ENCODE data around the gene TEC. TPM values are rescaled to one million over a fixed set of nuclear protein-coding genes. Genes with fewer than 3 reads are reported as not detected.
A peak's percentile ranks its signal among the peaks of the same experiment; 100 is the strongest.

TEC gene
- total and polyA plus RNA-seq, 9 of the 15 experiments (the other 6 are each of a cell fraction or from before 2014, with no cell fraction given) = 5.3 to 14.7 (median 8.8) TPM

DNA sequence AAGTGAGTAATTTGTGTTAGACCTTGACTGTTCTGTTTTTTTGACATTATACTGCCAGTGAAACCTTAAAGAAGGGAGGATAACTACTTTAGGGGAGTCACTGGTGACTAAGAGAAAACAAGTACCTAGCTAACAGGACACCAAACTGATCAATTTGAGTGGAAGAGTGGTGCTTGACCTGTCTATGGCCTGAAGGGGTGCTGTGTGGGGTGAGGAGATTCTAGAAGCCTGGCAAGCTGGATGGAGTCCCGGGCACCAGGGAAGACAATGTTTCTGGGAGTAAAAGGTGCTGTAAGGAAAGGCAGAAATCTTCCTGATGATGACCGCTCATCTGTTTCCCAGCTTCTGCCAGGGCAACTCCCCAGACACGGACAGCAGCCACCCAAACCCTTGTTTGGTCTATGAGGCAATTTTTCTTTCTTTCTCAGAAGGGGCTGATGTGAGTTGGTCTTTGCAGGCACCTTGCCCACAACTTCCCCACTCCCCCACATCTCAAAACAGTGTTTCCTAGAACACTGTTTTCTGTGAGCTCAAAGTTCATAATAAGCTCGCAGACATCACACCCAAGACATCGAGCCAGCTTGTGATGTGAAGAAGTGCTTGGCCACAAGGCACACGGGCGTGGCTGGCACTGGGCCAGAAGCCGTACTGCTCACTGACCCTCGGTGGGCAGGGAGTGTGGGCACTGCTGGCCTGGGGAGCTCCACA is 140.2 kb downstream of the TEC start:
- Histone ChIP-seq H3K4me2 (ENCODE audit: insufficient read depth, low read length) (no peak overlapping the region; the same call in 1 of the 2 replicates), H3K79me2 (ENCODE audit: control insufficient read depth, insufficient read depth, low read length) (no peaks in the 10 kb centered on the region), H2AFZ (ENCODE audit: low read depth, low read length) (no peak overlapping the region), H3K27me3 (ENCODE audit: control insufficient read depth in 2 of 2, insufficient read depth in 2 of 2, low read length in 2 of 2) (no peaks in the 10 kb centered on the region), H3K27ac (ENCODE audit: extremely low read depth, low read depth, low read length) (no peak overlapping the region), H3K4me1 (replicated peaks in 1 of 2; ENCODE audit: control insufficient read depth in 2 of 2, insufficient read depth in 2 of 2, low read length in 2 of 2) (peaks cover 6 to 38% of the 10 kb centered on the region in 2 experiments; a peak in 4 of 5 replicates), H3K9me3 (replicated peaks; ENCODE audit: control insufficient read depth, insufficient read depth, low read depth, low read length) (no peaks in the 10 kb centered on the region), H3K9ac (ENCODE audit: insufficient read depth in 1 of 2, low read depth in 2 of 2, low read length in 2 of 2) (peak overlapping the region in 1 of 2 experiments; percentile 67; a peak in 1 of 4 replicates), H3K36me3 (ENCODE audit: control insufficient read depth, insufficient read depth, low read length) (0 out of 3 replicates have a peak, but pooled peaks cover 3% of the 10 kb centered on the region), H4K20me1 (replicated peaks; ENCODE audit: control insufficient read depth, insufficient read depth, low read length) (no peaks in the 10 kb centered on the region), H3K4me3 (no peak overlapping the region), H3K9me1 (ENCODE audit: control insufficient read depth, insufficient read depth, low read length) (no peaks in the 10 kb centered on the region)
- ATAC-seq (0 out of 3 replicates have a peak, but pooled peaks have one; percentile 12), DNase-seq (ENCODE audit: extremely low read depth in 1 of 4, low spot score in 3 of 4) (peak in 2 of 4 experiments; percentile 13 to 16), FAIRE-seq (peak; percentile 6)
- ChIA-PET POLR2A (interaction anchor here (0.6 to 1.3 kb wide), 4 partner anchors 9 to 1671 kb away, joined by 3 to 5 read pairs (median 4); no protein-coding TSS in a partner anchor), CTCF (ENCODE audit: low intra/inter-chr PET ratio) (no interaction called here)
- 44% methylated on average over 9 of the region's 9 CpGs for WGBS (ENCODE audit: insufficient coverage, low coverage, missing lambda C conversion rate)
- in situ Hi-C loops (cut with MboI) (loop anchor here (5.0 kb wide), 1 partner anchor 413 kb away; no protein-coding TSS in a partner anchor), intact Hi-C loops (cut with micrococcal nuclease) (loop anchor here (5.0 to 10.0 kb wide), 4 partner anchors 163 to 833 kb away; partner anchors contain the start of gene SLC10A4)
- no TSS peak for BruUV-seq (replicated peaks)
- TF ChIP-seq, protein P1, sequence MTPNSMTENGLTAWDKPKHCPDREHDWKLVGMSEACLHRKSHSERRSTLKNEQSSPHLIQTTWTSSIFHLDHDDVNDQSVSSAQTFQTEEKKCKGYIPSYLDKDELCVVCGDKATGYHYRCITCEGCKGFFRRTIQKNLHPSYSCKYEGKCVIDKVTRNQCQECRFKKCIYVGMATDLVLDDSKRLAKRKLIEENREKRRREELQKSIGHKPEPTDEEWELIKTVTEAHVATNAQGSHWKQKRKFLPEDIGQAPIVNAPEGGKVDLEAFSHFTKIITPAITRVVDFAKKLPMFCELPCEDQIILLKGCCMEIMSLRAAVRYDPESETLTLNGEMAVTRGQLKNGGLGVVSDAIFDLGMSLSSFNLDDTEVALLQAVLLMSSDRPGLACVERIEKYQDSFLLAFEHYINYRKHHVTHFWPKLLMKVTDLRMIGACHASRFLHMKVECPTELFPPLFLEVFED (CRISPR knock-in tag; conservative IDR thresholded peaks at IDR 0.05) = no peak
- TF ChIP-seq ZNF57 (CRISPR knock-in tag; IDR thresholded peaks at IDR 0.05) = no peak
- no peak for TF ChIP-seq TAL1 (IDR thresholded peaks at IDR 0.05)
- TF ChIP-seq SNRNP70 (optimal IDR thresholded peaks at IDR 0.05; ENCODE audit: low read depth, low read length) = no peak
- TF ChIP-seq, protein P2, sequence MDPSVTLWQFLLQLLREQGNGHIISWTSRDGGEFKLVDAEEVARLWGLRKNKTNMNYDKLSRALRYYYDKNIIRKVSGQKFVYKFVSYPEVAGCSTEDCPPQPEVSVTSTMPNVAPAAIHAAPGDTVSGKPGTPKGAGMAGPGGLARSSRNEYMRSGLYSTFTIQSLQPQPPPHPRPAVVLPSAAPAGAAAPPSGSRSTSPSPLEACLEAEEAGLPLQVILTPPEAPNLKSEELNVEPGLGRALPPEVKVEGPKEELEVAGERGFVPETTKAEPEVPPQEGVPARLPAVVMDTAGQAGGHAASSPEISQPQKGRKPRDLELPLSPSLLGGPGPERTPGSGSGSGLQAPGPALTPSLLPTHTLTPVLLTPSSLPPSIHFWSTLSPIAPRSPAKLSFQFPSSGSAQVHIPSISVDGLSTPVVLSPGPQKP (CRISPR knock-in tag; IDR thresholded peaks at IDR 0.05) = no peak
- no peak for TF ChIP-seq SMAD4 (CRISPR knock-in tag; conservative IDR thresholded peaks at IDR 0.05)
- TF ChIP-seq, protein P3, sequence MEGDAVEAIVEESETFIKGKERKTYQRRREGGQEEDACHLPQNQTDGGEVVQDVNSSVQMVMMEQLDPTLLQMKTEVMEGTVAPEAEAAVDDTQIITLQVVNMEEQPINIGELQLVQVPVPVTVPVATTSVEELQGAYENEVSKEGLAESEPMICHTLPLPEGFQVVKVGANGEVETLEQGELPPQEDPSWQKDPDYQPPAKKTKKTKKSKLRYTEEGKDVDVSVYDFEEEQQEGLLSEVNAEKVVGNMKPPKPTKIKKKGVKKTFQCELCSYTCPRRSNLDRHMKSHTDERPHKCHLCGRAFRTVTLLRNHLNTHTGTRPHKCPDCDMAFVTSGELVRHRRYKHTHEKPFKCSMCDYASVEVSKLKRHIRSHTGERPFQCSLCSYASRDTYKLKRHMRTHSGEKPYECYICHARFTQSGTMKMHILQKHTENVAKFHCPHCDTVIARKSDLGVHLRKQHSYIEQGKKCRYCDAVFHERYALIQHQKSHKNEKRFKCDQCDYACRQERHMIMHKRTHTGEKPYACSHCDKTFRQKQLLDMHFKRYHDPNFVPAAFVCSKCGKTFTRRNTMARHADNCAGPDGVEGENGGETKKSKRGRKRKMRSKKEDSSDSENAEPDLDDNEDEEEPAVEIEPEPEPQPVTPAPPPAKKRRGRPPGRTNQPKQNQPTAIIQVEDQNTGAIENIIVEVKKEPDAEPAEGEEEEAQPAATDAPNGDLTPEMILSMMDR (IDR thresholded peaks at IDR 0.05 in 2 of 3, conservative IDR thresholded peaks at IDR 0.05 in 1 of 3; ENCODE audit: insufficient read depth in 2 of 3, low read depth in 1 of 3, low read length in 3 of 3) = peak; percentile 10 to 26 (median 14); a peak in 1 of 6 replicates
- TF ChIP-seq, protein P4, sequence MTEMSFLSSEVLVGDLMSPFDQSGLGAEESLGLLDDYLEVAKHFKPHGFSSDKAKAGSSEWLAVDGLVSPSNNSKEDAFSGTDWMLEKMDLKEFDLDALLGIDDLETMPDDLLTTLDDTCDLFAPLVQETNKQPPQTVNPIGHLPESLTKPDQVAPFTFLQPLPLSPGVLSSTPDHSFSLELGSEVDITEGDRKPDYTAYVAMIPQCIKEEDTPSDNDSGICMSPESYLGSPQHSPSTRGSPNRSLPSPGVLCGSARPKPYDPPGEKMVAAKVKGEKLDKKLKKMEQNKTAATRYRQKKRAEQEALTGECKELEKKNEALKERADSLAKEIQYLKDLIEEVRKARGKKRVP (CRISPR knock-in tag; IDR thresholded peaks at IDR 0.05) = no peak
- no peak for TF ChIP-seq ZNF551 (CRISPR knock-in tag; IDR thresholded peaks at IDR 0.05)
- TF ChIP-seq, protein P5, sequence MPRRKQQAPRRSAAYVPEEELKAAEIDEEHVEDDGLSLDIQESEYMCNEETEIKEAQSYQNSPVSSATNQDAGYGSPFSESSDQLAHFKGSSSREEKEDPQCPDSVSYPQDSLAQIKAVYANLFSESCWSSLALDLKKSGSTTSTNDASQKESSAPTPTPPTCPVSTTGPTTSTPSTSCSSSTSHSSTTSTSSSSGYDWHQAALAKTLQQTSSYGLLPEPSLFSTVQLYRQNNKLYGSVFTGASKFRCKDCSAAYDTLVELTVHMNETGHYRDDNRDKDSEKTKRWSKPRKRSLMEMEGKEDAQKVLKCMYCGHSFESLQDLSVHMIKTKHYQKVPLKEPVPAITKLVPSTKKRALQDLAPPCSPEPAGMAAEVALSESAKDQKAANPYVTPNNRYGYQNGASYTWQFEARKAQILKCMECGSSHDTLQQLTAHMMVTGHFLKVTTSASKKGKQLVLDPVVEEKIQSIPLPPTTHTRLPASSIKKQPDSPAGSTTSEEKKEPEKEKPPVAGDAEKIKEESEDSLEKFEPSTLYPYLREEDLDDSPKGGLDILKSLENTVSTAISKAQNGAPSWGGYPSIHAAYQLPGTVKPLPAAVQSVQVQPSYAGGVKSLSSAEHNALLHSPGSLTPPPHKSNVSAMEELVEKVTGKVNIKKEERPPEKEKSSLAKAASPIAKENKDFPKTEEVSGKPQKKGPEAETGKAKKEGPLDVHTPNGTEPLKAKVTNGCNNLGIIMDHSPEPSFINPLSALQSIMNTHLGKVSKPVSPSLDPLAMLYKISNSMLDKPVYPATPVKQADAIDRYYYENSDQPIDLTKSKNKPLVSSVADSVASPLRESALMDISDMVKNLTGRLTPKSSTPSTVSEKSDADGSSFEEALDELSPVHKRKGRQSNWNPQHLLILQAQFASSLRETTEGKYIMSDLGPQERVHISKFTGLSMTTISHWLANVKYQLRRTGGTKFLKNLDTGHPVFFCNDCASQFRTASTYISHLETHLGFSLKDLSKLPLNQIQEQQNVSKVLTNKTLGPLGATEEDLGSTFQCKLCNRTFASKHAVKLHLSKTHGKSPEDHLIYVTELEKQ (CRISPR knock-in tag; IDR thresholded peaks at IDR 0.05) = no peak
- no peak for TF ChIP-seq ZNF140 (CRISPR knock-in tag; IDR thresholded peaks at IDR 0.05)
- TF ChIP-seq ZNF165 (CRISPR knock-in tag; IDR thresholded peaks at IDR 0.05; ENCODE audit: borderline replicate concordance) = no peak

All from K562 (cell line).